Glutamatergic neuron (in vitro differentiated cells): ENCODE measurements around the gene AUTS2. TPM values are rescaled to one million over a fixed set of nuclear protein-coding genes. Genes with fewer than 3 reads are reported as not detected.

Experiments used
- DNase-seq: peaks from one replicate; pipeline ENCODE4 v3.0.0; 2022
- H3K27ac Mint-ChIP-seq: one replicate; pipeline ENCODE4 v1.8.0; 2020; ENCODE audit warnings: mild to moderate bottlenecking, mixed read lengths, inconsistent platforms; ENCODE audit not compliant: unreplicated experiment
- H3K27me3 Mint-ChIP-seq: one replicate; pipeline ENCODE4 v1.8.0; 2020; ENCODE audit warnings: mild to moderate bottlenecking, moderate library complexity, mixed read lengths, inconsistent platforms; ENCODE audit not compliant: unreplicated experiment
- H3K36me3 Mint-ChIP-seq: one replicate; pipeline ENCODE4 v1.8.0; 2020; ENCODE audit warnings: mild to moderate bottlenecking, mixed read lengths, inconsistent platforms; ENCODE audit not compliant: unreplicated experiment
- H3K4me1 Mint-ChIP-seq: one replicate; pipeline ENCODE4 v1.8.0; 2020; ENCODE audit warnings: mild to moderate bottlenecking, low read depth, mixed read lengths, inconsistent platforms; ENCODE audit not compliant: unreplicated experiment
- H3K4me3 Mint-ChIP-seq: one replicate; pipeline ENCODE4 v1.8.0; 2020; ENCODE audit warnings: mild to moderate bottlenecking, mixed read lengths, inconsistent platforms; ENCODE audit not compliant: unreplicated experiment
- H3K9me3 Mint-ChIP-seq: one replicate; pipeline ENCODE4 v1.8.0; 2020; ENCODE audit warnings: mild to moderate bottlenecking, moderate library complexity, mixed read lengths, inconsistent platforms; ENCODE audit not compliant: unreplicated experiment
- CTCF ChIP-seq: fragments of 200-600 bp; sonication (generic); IDR thresholded peaks from one replicate; pipeline ENCODE4 v1.5.0; 2021; ENCODE audit not compliant: partially characterized antibody, unreplicated experiment
- total RNA-seq: library from RNA; stranded (reverse); fragmentation: NEBNext Ultra II Directional; extraction: Animal tissue kit (Norgen Biotek cat#: 25700); gene quantifications from one replicate; pipeline ENCODE4 v1.2.1, GENCODE V29; 2021; ENCODE audit not compliant: unreplicated experiment

The AUTS2 gene
- total RNA-seq, 1 donor from 2014 or later = 300 TPM

GRCh38 chr7:69929622-69930021 is 331.3 kb downstream of the AUTS2 start:
- Mint-ChIP-seq H3K4me3 (no peak overlapping the region), H3K27me3 (no peaks in the 10 kb centered on the region), H3K4me1 (peaks cover 23% of the 10 kb centered on the region), H3K36me3 (no peaks in the 10 kb centered on the region), H3K27ac (no peak overlapping the region), H3K9me3 (peaks cover 3% of the 10 kb centered on the region)
- no peak for TF ChIP-seq CTCF
- DNase-seq = no peak

GRCh38 chr7:69932034-69932628 is 333.9 kb downstream of the AUTS2 start:
- Mint-ChIP-seq H3K4me3 (no peak overlapping the region), H3K36me3 (no peaks in the 10 kb centered on the region), H3K27ac (no peak overlapping the region), H3K4me1 (peaks cover 34% of the 10 kb centered on the region), H3K27me3 (no peaks in the 10 kb centered on the region), H3K9me3 (peaks cover 4% of the 10 kb centered on the region)
- peak; percentile 48 for TF ChIP-seq CTCF
- peak; percentile 44 for DNase-seq

- H3K36me3 Mint-ChIP-seq = no peaks in the 10 kb centered on the region
- DNase-seq = no peak
- H3K4me1 Mint-ChIP-seq = peaks cover 31% of the 10 kb centered on the region
- no peak overlapping the region for H3K4me3 Mint-ChIP-seq
- peaks cover 3% of the 10 kb centered on the region for H3K9me3 Mint-ChIP-seq
- H3K27ac Mint-ChIP-seq = no peak overlapping the region
- TF ChIP-seq CTCF = no peak
- H3K27me3 Mint-ChIP-seq = no peaks in the 10 kb centered on the region
Measured at GRCh38 chr7:69934144-69934903, 336.0 kb downstream of the AUTS2 start.

GRCh38 chr7:69935107-69935506 is 336.8 kb downstream of the AUTS2 start:
- DNase-seq = no peak
- TF ChIP-seq CTCF = no peak
- Mint-ChIP-seq H3K4me3 (no peak overlapping the region), H3K9me3 (peaks cover 1% of the 10 kb centered on the region), H3K27ac (no peak overlapping the region), H3K36me3 (peaks cover under 1% of the 10 kb centered on the region), H3K27me3 (no peaks in the 10 kb centered on the region), H3K4me1 (peaks cover 25% of the 10 kb centered on the region)

GRCh38 chr7:69937097-69937496 is 338.8 kb downstream of the AUTS2 start:
- H3K4me3 Mint-ChIP-seq = no peak overlapping the region
- TF ChIP-seq CTCF = no peak
- H3K9me3 Mint-ChIP-seq = peaks cover 3% of the 10 kb centered on the region
- DNase-seq = no peak
- peaks cover 6% of the 10 kb centered on the region for H3K36me3 Mint-ChIP-seq
- H3K4me1 Mint-ChIP-seq = peaks cover 39% of the 10 kb centered on the region
- H3K27me3 Mint-ChIP-seq = peaks cover 2% of the 10 kb centered on the region
- H3K27ac Mint-ChIP-seq = no peak overlapping the region
